HG02973 (cell line): ENCODE measurements around the gene RNF166.

ENCODE experiments used
- ATAC-seq: cut with Tn5 transposase; IDR thresholded peaks from one replicate; pipeline ENCODE4 v1.9.1; 2021; ENCODE audit warnings: moderate library complexity; ENCODE audit not compliant: unreplicated experiment

Gene RNF166

DNA sequence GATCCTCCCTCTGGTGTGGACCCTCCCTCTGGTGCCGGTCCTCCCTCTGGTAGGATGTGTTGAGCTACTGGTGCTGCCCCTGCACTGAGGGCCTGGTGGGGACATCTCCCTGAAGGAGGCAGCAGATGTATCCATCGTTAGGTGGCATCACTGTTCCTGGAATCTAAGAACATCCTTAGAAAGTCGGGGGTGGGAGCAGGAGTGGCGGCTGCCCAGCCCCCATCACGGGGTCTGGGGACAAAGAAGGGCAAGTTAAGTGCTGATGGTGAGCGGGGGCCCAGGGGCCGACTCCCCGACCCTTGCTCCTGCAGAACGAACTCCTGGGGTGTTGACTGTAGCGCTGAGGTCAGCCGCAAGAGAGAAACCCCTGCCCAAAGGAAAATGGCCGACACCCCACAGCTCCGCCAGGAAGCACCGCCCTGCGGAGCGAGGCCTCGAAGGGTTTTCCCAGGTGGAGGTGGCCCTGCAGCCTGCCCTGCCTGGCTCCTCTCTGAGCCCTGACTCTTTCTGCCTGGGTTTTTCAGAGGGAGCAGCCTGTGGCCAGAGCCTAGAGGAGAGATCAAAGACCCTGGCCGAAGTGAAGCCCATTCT, 5.6 kb upstream of the RNF166 start:
- ATAC-seq, result no peak

DNA sequence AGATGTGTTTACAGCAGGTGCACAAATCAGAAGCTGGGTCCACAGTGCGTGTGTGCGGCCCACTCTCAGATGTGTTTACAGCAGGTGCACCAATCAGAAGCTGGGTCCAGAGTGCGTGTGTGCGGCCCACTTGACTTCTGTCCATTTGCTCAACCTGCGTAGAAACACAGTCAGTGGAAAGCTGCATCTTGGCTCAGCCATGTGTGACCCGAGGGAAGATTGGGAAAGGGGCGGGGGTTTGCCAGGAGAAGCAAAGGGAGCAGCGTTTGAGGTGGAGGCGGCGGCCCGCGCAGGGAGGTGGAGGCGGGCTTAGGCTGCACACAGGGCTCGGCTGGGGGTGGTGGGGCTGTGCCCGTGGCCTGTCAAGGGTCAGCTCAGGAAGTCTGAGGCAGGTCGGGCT, 4.3 kb upstream of the RNF166 start:
- ATAC-seq, result no peak

DNA sequence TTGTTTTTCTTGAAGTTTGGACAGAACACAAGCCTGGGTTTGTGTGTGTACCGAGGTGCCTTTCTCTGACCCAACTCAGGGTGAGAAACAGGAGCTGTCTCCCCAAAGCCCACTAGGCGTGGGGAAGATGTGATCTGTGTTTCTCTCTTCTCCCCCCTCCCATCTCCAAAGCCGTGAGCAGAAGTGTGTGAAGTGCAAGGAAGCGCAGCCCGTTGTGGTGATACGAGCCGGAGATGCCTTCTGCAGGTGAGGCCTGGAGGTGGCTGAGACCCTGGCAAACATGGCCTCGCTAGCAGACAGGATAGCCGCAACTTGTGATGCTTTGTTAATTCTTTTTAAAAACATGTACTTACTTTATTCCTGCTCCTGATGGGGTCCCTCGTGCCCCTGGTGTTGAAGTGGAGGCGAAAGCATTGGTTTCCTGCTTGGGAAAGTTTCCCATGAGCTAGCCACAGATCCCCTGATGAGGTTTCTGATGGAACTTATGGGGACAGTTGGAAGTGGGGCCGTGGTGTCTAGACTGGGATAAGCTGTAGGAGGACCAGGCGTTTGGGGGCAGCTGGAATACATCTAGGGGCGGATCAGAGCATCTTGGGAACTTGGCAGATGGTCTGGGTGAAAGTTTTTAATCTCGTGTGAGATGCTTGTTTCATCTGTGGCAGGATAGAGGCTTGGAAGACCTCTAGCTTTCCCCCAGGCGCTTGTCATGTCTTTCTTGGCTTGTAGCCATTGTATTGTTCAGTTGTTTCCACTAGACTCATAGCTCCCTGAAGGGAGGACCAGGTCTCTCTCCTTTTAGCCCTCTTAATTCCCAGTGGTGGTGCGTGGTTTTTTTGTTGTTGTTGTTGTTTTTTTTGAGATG, 988 bp upstream of the RNF166 start:
- ATAC-seq, result no peak

DNA sequence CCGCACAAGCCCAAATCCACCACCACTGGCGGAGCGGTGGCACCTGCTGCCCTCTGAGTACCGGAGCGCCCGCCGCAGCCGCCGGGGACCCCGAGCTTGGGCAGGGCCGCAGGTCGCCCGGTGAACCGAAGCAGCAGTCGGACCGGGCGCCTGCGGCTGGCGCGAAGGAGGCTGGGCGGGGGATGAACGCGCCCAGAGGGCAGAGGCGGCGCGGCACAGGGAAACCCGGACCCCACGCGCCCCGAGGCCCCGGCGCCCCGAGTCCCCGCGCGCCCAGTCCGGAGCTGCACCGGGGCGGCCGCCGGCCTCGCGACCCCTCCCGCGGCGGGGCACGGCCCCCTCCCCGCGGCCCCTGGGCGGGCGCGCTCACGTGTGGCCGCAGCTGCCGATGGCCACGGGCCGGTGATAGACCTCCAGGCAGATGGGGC, 393 bp downstream of the RNF166 start:
- ATAC-seq, result peak; percentile 5

- no peak for ATAC-seq
These were observed 1.0 kb downstream of the RNF166 start for GRCh38 chr16:88705076-88705684.

- ATAC-seq, result no peak
These were observed 2.5 kb downstream of the RNF166 start for GRCh38 chr16:88703486-88704309.

- ATAC-seq, result no peak
These were observed 3.6 kb downstream of the RNF166 start for GRCh38 chr16:88702371-88703210.

DNA sequence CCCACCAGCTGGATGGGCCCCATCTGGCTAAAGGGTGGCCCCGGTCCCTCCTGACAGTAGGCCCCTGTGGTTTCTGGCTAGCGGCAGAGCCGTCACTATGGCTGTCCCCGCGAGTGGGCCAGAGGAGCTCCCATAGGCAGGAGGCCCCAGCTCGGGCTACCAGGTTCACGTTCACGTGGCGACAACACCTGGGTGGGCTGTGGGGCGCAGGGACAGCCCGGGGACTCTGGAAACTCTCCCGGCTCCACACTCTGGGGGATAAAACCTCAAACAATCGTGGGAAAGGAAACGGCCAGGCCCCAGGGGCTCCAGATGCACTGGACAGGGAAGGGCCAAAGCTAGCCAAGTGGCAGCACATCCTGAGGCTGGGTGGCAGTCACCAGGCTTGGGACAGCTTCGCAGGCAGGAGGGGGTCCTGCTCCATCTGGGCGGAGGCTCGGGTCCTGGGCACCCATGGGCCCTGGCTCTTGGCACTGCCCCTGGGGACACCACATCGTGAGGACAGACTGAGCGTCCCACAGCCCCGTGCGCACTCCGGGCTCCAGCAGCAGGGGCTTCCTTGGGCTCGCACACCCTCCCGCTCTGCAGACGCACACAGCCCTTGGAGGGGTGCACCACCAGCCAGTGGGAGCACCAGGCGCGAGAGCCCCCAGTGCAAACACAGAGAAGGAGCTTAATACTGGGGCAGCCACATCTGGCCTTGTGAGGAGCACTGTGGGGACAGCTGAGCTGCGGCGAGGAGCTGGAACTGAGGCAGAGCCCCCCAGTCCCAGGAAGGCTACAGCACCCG, 4.4 kb downstream of the RNF166 start:
- ATAC-seq, result no peak

DNA sequence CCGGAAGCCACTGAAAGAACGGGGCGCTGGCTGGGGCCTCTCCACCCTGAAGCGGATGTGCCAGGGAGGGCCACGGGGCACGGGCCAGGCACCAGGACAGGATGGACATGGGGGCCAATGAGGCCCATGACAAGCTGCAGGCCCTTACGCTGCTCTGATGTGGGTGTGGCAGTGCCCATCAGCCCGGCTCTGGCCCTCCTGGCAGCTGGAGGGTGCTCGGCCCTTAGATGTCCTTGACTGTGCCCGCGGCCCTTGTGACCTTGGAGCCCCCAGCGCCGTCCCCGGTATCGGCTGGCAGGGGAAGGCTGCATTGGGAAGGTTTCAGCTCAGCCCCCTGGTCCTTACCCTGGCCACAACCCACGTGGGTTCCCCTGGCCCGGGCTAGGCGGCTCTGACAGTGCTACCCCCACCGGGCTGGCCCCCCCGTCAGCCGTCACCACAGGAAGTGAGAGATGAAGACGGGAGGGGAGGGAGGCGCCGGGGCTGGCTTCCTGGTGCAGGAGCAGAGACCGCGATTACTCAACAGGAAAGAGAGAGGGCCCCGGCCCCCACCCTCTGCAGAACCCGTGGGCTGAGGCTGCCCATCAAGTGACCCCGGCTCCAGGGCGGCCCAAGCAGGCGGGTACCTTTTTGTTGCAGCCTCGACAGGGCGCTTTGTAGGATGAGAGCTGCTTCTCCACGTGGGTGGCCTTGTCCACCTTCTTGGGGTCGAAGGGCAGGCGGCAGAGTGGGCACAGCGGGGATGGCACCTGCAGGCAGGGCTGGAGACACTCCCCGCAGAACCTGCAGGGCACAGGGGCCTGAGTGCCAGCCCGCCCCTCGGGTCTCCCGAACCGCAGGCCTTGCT, 5.3 kb downstream of the RNF166 start:
- peak; percentile 51 for ATAC-seq

DNA sequence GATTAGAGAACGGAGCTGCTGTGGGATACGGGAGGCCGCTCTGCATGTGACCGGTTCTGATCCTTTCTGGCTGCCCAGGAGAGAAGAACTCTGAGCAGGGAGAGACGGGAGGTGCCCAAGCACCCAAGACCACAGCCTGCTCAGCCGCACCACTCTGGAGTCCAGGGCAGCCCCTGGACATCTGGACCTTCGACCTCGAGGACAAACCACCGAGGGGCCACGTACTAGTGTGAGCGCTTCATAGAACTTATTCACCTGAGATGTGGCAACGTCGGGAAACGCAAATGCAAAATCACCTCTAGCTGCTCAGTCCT, 5.9 kb downstream of the RNF166 start:
- ATAC-seq, result no peak

GRCh38 chr16:88699180-88699579, 7.0 kb downstream of the RNF166 start:
- no peak for ATAC-seq

DNA sequence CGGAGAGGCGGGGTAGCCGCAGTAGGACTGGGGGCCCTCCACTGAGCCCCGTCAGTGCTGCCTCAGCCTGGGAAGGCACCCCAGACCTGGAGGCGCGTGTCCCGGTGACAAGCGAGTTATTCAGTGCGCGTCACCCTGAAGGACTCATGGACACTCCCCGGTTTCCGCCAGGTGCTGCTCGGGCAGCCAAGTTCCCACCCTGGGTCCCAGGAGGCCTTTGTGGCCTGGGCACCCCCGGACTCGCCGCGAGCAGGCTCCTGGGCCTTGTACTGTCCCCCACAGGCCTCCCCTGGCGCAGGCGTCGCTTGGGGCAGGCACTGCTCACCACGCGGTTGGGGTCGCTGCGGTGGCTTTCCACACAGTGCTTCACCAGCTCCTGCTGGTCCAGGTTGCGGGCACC, 7.6 kb downstream of the RNF166 start:
- ATAC-seq, result no peak

DNA sequence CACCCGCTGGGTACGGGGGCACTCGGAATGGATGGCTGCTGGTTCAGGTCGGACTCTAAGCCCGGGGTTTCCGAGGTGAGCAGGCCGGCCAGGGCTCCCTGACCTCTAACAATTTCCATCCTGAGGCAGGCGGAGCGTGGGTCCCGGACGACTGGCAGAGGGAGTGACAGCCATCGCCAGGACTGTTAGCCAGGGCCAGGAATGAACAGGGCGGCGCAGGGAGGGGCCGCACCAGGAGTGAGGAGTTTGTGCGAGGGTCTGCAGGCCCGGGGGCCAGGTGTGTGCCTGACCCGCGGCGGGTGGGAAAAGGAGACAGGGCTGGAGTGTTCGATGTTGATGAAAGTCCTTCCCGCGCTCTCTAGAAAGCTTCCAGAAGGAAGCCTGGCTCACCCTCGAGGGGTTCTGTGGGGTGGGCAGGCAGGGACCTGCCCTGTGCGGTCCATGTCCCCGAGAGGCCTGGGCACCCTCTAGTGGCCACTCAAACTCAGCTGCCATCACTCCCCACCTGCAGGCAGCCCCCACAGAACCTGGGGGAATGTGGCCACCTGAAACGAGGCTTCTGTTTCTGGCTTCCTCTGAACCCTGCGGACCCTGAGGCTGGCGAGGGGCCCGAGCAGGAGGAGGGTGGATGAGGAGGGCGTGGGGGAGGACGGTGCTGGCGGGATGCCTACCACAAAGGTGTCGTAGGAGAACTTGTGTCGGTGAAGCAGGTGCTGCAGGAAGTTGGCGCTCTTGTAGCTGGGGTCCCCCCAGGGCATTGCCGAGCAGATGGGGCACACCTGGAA, 8.2 kb downstream of the RNF166 start:
- no peak for ATAC-seq

- ATAC-seq, result no peak
These were observed 8.9 kb downstream of the RNF166 start for GRCh38 chr16:88697116-88697830.

GRCh38 chr16:88696441-88696840, 9.8 kb downstream of the RNF166 start:
- ATAC-seq, result no peak

GRCh38 chr16:88695753-88696152, 10.5 kb downstream of the RNF166 start:
- ATAC-seq, result no peak

GRCh38 chr16:88695218-88695617, 11.0 kb downstream of the RNF166 start:
- no peak for ATAC-seq
